A673 (cell line): Measurements from ENCODE around the gene PID1. TPM values are rescaled to one million over a fixed set of nuclear protein-coding genes. Genes with fewer than 3 reads are reported as not detected.

Experiments
- BruUV-seq: library from RNA; stranded (reverse); fragments of 400-500 nt; replicated peaks from 2 replicates; lab custom pipeline; 2021; lab: Mats Ljungman, UMichigan
- CTCF ChIA-PET: fragments of 300-600 bp; sonication (Branson Sonifier 250); formaldehyde crosslinking; loops from one replicate; lab custom pipeline; 2022; ENCODE audit warnings: antibody characterized with exemption; lab: Charles Lee
- POLR2A ChIA-PET: fragments of 300-600 bp; sonication (Branson Sonifier 250); formaldehyde crosslinking; loops from one replicate; lab custom pipeline; 2022; ENCODE audit warnings: antibody characterized with exemption; ENCODE audit not compliant: low non-redundant PET; lab: Charles Lee
- DNase-seq: peaks from one replicate; pipeline ENCODE4 v3.0.0-alpha.2; 2015; ENCODE audit warnings: low spot score
- H3K27ac ChIP-seq: fragments of 200-600 bp; sonication (generic); 2 replicates; pipeline ENCODE4 v1.5.1; 2016; ENCODE audit warnings: mixed run types, low read depth, mild to moderate bottlenecking, mixed read lengths, antibody characterized with exemption, low read length; ENCODE audit not compliant: poor library complexity, severe bottlenecking
- H3K27me3 ChIP-seq: fragments of 200-600 bp; sonication (generic); replicated peaks from 2 replicates; pipeline ENCODE4 v1.6.1; 2017; ENCODE audit warnings: mixed run types, low read depth, mild to moderate bottlenecking, mixed read lengths, antibody characterized with exemption, low read length; ENCODE audit not compliant: insufficient read depth, poor library complexity
- H3K36me3 ChIP-seq: fragments of 200-600 bp; sonication (generic); 2 replicates; pipeline ENCODE4 v1.6.1; 2016; ENCODE audit warnings: mixed run types, mild to moderate bottlenecking, mixed read lengths, antibody characterized with exemption, low read length; ENCODE audit not compliant: insufficient read depth, poor library complexity, severe bottlenecking
- H3K4me1 ChIP-seq: fragments of 200-600 bp; sonication (generic); 2 replicates; pipeline ENCODE4 v1.6.1; 2017; ENCODE audit warnings: mixed run types, mild to moderate bottlenecking, mixed read lengths, antibody characterized with exemption, low read length; ENCODE audit not compliant: insufficient read depth, poor library complexity, severe bottlenecking
- H3K4me3 ChIP-seq: fragments of 200-600 bp; sonication (generic); 2 replicates; pipeline ENCODE4 v1.5.1; 2016; ENCODE audit warnings: low read depth, mixed run types, mild to moderate bottlenecking, mixed read lengths, low read length; ENCODE audit not compliant: poor library complexity, severe bottlenecking
- H3K9me3 ChIP-seq: fragments of 200-600 bp; sonication (generic); 2 replicates; pipeline ENCODE4 v1.6.1; 2016; ENCODE audit warnings: mixed run types, low read depth, mild to moderate bottlenecking, mixed read lengths, antibody characterized with exemption, low read length; ENCODE audit not compliant: poor library complexity, severe bottlenecking
- CTCF ChIP-seq: fragments of 300-800, 200-600 bp; sonication (generic); conservative IDR thresholded peaks from 2 replicates; pipeline ENCODE4 v1.5.1; 2017; ENCODE audit warnings: low read depth, mild to moderate bottlenecking, antibody characterized with exemption, low read length, moderate library complexity, mixed read lengths
- EZH2 ChIP-seq: fragments of 200-600 bp; sonication (generic); IDR thresholded peaks from 2 replicates; pipeline ENCODE4 v1.6.1; 2017; ENCODE audit warnings: borderline replicate concordance, low read depth, mild to moderate bottlenecking, mixed read lengths, antibody characterized with exemption, low read length; ENCODE audit not compliant: poor library complexity, severe bottlenecking
- intact Hi-C: fragments of 100-400 bp; cut with micrococcal nuclease; formaldehyde crosslinking; loops from one replicate; pipeline ENCODE4 v1.10.0; 2022; ENCODE audit not compliant: unreplicated experiment
- total RNA-seq: library from RNA; stranded (reverse); gene quantifications from 2 replicates; pipeline ENCODE4 v1.2.3, GENCODE V29; 2021

Gene PID1
- total RNA-seq, 1 experiment from 2014 or later, result 1.5 TPM

GRCh38 chr2:229041691-229042090 is 229.4 kb downstream of the PID1 start:
- intact Hi-C loops, result no loop called here
- BruUV-seq, result no TSS peak
- Histone ChIP-seq H3K27me3 (no peaks in the 10 kb centered on the region), H3K36me3 (no peaks in the 10 kb centered on the region), H3K4me1 (no peaks in the 10 kb centered on the region), H3K27ac (no peak overlapping the region), H3K9me3 (no peaks in the 10 kb centered on the region), H3K4me3 (no peak overlapping the region)
- no peak for TF ChIP-seq EZH2
- no peak for TF ChIP-seq CTCF
- ChIA-PET CTCF (no interaction called here), POLR2A (no interaction called here)
- no peak for DNase-seq

- Histone ChIP-seq H3K4me1 (no peaks in the 10 kb centered on the region), H3K36me3 (no peaks in the 10 kb centered on the region), H3K9me3 (no peaks in the 10 kb centered on the region), H3K27me3 (no peaks in the 10 kb centered on the region), H3K27ac (no peak overlapping the region), H3K4me3 (no peak overlapping the region)
- intact Hi-C loops, result no loop called here
- BruUV-seq, result no TSS peak
- POLR2A ChIA-PET, result no interaction called here
- TF ChIP-seq EZH2, result no peak
- TF ChIP-seq CTCF, result no peak
- CTCF ChIA-PET, result no interaction called here
- no peak for DNase-seq
Measured at GRCh38 chr2:229037621-229038020, 233.5 kb downstream of the PID1 start.

- DNase-seq, result no peak
- TF ChIP-seq EZH2, result no peak
- no peaks in the 10 kb centered on the region for H3K27me3 ChIP-seq
- no TSS peak for BruUV-seq
- POLR2A ChIA-PET, result no interaction called here
- intact Hi-C loops, result no loop called here
- H3K27ac ChIP-seq, result no peak overlapping the region
- no peak overlapping the region for H3K4me3 ChIP-seq
- H3K4me1 ChIP-seq, result no peaks in the 10 kb centered on the region
- no peaks in the 10 kb centered on the region for H3K9me3 ChIP-seq
- CTCF ChIA-PET, result no interaction called here
- no peaks in the 10 kb centered on the region for H3K36me3 ChIP-seq
Measured at GRCh38 chr2:229033816-229034215, 237.3 kb downstream of the PID1 start.

GRCh38 chr2:229032608-229033234 is 238.4 kb downstream of the PID1 start:
- no peak for DNase-seq
- no peak overlapping the region for H3K27ac ChIP-seq
- no peak for TF ChIP-seq CTCF
- POLR2A ChIA-PET, result no interaction called here
- no peak overlapping the region for H3K4me3 ChIP-seq
- no peaks in the 10 kb centered on the region for H3K27me3 ChIP-seq
- no peaks in the 10 kb centered on the region for H3K36me3 ChIP-seq
- BruUV-seq, result no TSS peak
- CTCF ChIA-PET, result no interaction called here
- intact Hi-C loops, result no loop called here
- no peaks in the 10 kb centered on the region for H3K9me3 ChIP-seq
- no peaks in the 10 kb centered on the region for H3K4me1 ChIP-seq
